ENCODE measurements around the gene MOSPD3.

- TF ChIP-seq CTCF (optimal IDR thresholded peaks at IDR 0.05 in 1 of 3, IDR thresholded peaks at IDR 0.05 in 1 of 3, conservative IDR thresholded peaks at IDR 0.05 in 1 of 3; ENCODE audit: extremely low read depth in 1 of 3, insufficient read depth in 2 of 3, low read length in 3 of 3) (no peak), EZH2 (IDR thresholded peaks at IDR 0.05; ENCODE audit: low read length) (no peak)
Observed at GRCh38 chr7:100572281-100572948, 39.9 kb upstream of the MOSPD3 start.
